MM.1S (cell line): ENCODE data around the gene KCNG2.

ENCODE experiments used
- EZH2 ChIP-seq: fragments of 300-600 bp; sonication (generic); optimal IDR thresholded peaks from 2 replicates; pipeline ENCODE3; 2017; ENCODE audit warnings: low read depth, mild to moderate bottlenecking, antibody characterized with exemption, low read length, mixed read lengths
- TF ChIP-seq, protein P1 (sequence below): fragments of 300-600 bp; sonication (generic); IDR thresholded peaks from 2 replicates; pipeline ENCODE4 v1.5.1; 2016; ENCODE audit warnings: antibody characterized with exemption, low read length, mixed read lengths

- TF ChIP-seq, protein P1, sequence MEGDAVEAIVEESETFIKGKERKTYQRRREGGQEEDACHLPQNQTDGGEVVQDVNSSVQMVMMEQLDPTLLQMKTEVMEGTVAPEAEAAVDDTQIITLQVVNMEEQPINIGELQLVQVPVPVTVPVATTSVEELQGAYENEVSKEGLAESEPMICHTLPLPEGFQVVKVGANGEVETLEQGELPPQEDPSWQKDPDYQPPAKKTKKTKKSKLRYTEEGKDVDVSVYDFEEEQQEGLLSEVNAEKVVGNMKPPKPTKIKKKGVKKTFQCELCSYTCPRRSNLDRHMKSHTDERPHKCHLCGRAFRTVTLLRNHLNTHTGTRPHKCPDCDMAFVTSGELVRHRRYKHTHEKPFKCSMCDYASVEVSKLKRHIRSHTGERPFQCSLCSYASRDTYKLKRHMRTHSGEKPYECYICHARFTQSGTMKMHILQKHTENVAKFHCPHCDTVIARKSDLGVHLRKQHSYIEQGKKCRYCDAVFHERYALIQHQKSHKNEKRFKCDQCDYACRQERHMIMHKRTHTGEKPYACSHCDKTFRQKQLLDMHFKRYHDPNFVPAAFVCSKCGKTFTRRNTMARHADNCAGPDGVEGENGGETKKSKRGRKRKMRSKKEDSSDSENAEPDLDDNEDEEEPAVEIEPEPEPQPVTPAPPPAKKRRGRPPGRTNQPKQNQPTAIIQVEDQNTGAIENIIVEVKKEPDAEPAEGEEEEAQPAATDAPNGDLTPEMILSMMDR, result no peak
- TF ChIP-seq EZH2, result no peak
Measured at GRCh38 chr18:79851489-79851888, 53.8 kb downstream of the KCNG2 start.
